ENCODE results near the gene HOXA3.

The HOXA3 gene

GRCh38 chr7:27105301-27106031 lies 46.9 kb downstream of the HOXA3 start:
- TF ChIP-seq, protein P1, sequence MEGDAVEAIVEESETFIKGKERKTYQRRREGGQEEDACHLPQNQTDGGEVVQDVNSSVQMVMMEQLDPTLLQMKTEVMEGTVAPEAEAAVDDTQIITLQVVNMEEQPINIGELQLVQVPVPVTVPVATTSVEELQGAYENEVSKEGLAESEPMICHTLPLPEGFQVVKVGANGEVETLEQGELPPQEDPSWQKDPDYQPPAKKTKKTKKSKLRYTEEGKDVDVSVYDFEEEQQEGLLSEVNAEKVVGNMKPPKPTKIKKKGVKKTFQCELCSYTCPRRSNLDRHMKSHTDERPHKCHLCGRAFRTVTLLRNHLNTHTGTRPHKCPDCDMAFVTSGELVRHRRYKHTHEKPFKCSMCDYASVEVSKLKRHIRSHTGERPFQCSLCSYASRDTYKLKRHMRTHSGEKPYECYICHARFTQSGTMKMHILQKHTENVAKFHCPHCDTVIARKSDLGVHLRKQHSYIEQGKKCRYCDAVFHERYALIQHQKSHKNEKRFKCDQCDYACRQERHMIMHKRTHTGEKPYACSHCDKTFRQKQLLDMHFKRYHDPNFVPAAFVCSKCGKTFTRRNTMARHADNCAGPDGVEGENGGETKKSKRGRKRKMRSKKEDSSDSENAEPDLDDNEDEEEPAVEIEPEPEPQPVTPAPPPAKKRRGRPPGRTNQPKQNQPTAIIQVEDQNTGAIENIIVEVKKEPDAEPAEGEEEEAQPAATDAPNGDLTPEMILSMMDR (IDR thresholded peaks at IDR 0.05; ENCODE audit: low read depth, low read length): no peak
- DNase-seq: no peak
- H3K9me3 ChIP-seq: no peaks in the 10 kb centered on the region; the same call in 1 of the 2 replicates
- no peak overlapping the region for H3K4me3 ChIP-seq (ENCODE audit: low read depth, low read length)
- peaks cover 100% of the 10 kb centered on the region for H3K27me3 ChIP-seq
- no peaks in the 10 kb centered on the region for H3K4me1 ChIP-seq
- H3K36me3 ChIP-seq: no peaks in the 10 kb centered on the region

GRCh38 chr7:27104341-27105058 lies 47.9 kb downstream of the HOXA3 start:
- no peaks in the 10 kb centered on the region; the same call in 1 of the 2 replicates for H3K9me3 ChIP-seq
- DNase-seq: no peak
- no peaks in the 10 kb centered on the region for H3K36me3 ChIP-seq
- H3K4me1 ChIP-seq: no peaks in the 10 kb centered on the region
- H3K27me3 ChIP-seq: peaks cover 100% of the 10 kb centered on the region
- TF ChIP-seq, protein P1 (IDR thresholded peaks at IDR 0.05; ENCODE audit: low read depth, low read length): no peak
- no peak overlapping the region for H3K4me3 ChIP-seq (ENCODE audit: low read depth, low read length)

DNA sequence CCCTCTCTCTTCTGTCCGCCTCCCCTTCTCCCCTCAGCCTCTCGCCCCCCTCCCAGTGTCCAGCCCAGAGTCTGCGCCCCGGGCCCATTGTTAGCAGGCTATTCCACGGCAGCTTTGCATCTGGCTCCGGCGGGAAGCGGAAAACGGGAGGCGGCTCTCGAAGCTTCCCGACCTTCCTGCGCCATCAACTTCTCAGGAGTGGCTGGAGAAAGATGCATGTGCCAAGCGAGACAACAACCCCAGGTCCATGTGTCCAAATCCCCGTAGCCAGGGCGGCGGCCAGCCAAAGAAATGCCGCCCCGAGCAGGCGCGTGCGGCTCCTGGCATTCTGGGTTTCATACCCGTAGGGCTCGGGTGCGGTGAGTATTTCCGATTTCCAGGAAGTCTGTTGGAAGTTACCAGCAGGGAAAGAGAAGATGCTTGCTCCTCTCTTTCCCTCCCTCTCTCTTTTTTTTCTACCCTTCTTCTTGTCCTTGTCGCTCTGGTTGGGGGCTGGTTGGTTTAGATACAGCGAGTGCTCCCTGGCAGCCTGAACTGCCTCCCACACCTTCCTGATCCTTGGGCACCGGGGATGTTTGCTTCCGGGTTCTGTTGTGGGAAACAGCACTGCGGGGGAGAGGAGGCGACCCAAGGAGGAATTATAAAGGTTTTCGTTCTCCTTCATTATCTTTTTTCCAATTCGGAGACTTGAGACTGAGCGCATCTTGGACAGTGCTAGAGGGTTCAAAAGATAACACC lies 48.7 kb downstream of the HOXA3 start:
- H3K4me1 ChIP-seq: no peaks in the 10 kb centered on the region
- H3K4me3 ChIP-seq (ENCODE audit: low read depth, low read length): no peak overlapping the region
- DNase-seq: no peak
- TF ChIP-seq, protein P1 (IDR thresholded peaks at IDR 0.05; ENCODE audit: low read depth, low read length): no peak
- H3K36me3 ChIP-seq: no peaks in the 10 kb centered on the region
- no peaks in the 10 kb centered on the region; the same call in 1 of the 2 replicates for H3K9me3 ChIP-seq
- H3K27me3 ChIP-seq: peaks cover 100% of the 10 kb centered on the region

DNA sequence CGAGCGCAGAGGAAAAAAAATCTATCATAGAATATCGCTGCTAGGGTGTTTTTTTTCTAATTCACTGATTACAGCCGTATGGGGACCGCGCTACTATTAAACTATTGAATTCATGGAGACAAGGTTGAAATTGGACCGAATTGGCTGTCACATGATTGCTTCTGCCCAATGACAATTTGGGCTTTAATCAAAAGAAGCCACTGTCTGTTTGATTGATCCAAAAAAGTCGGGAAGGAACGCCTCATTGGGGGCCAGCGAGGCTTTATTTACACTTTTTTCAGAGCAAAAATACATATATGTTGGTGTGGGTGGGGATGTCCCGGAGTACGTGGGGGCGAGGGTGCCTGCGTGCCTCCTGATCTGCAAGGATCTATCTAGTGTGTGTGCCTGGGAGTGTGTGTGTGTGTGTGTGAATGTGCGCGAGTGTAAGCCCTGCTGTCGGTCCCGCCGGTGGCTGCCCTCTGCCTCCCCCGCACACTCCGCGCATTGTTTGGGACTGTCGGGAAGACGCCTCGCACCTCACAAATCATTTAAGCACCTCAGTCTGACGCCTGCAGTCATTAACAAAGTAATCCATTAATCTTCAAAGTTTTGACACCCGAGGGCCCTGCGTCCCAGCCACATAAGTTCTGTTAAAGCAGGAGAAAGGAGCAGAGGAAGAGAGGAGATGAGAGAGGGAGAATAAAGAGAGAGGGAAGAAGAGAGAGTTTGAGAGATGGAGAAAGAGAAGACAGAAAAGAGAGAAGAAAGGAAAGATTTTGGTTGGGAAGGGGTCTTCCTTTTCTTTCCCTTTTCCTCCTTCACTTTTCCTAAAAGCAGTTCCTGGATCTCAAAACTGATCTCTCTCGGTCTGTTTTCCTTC lies 49.6 kb downstream of the HOXA3 start, which contains the start of gene HOXA2:
TSS of gene HOXA2 (minus strand) at position 103 of the 862 bp plus-strand sequence. CDS start 183 bp downstream, outside the sequence.
- Histone ChIP-seq H3K4me3 (ENCODE audit: low read depth, low read length) (no peak within 1 kb of the TSS), H3K36me3 (no peaks in the 10 kb centered on the region), H3K9me3 (no peaks in the 10 kb centered on the region; the same call in 1 of the 2 replicates), H3K4me1 (no peaks in the 10 kb centered on the region), H3K27me3 (peaks cover 100% of the 10 kb centered on the region)
- TF ChIP-seq, protein P1 (IDR thresholded peaks at IDR 0.05; ENCODE audit: low read depth, low read length): no peak
- no peak for DNase-seq

GRCh38 chr7:27101957-27102580 lies 50.3 kb downstream of the HOXA3 start:
- Histone ChIP-seq H3K36me3 (no peaks in the 10 kb centered on the region), H3K9me3 (no peaks in the 10 kb centered on the region; the same call in 1 of the 2 replicates), H3K4me1 (no peaks in the 10 kb centered on the region), H3K4me3 (ENCODE audit: low read depth, low read length) (no peak overlapping the region), H3K27me3 (peaks cover 100% of the 10 kb centered on the region)
- DNase-seq: no peak
- TF ChIP-seq, protein P1 (IDR thresholded peaks at IDR 0.05; ENCODE audit: low read depth, low read length): no peak
